CD4-positive, alpha-beta T cell (primary cell): ENCODE data around the gene UBAP2L. TPM values are rescaled to one million over a fixed set of nuclear protein-coding genes. Genes with fewer than 3 reads are reported as not detected.

Experiments
- ATAC-seq: fragments of 200-7000 bp; cut with Tn5 transposase; one replicate; pipeline ENCODE4 v1.10.0; 2022; ENCODE audit warnings: mild to moderate bottlenecking; ENCODE audit not compliant: poor library complexity
- CTCF ChIA-PET: fragments of 350-600 bp; sonication (Branson Sonifier 250); formaldehyde crosslinking; loops from one replicate; lab custom pipeline; 2021; ENCODE audit warnings: antibody characterized with exemption, inconsistent platforms; lab: Charles Lee
- POLR2A ChIA-PET: fragments of 350-600 bp; sonication (Branson Sonifier 250); formaldehyde crosslinking; loops from one replicate; lab custom pipeline; 2021; ENCODE audit warnings: antibody characterized with exemption, inconsistent platforms; lab: Charles Lee
- DNase-seq, 14 experiments: peaks; one replicate each; pipeline ENCODE4 v3.0.0-alpha.2; 2013 to 2020; ENCODE audit warnings: mixed read lengths in 2 of 14
- H3K27ac ChIP-seq, 2 donors: one replicate each; pipeline versions ENCODE4 v1.5.1 to v1.7.0; 2013; ENCODE audit warnings: low read length in 2 of 2, low read depth in 1 of 2, mild to moderate bottlenecking in 1 of 2
- H3K27me3 ChIP-seq, 2 experiments: 1 replicate in 1 of 2; 2 replicates in 1 of 2; pipeline versions ENCODE4 v1.6.1 to v1.7.0; 2013; ENCODE audit warnings: low read length in 2 of 2, control low read depth in 1 of 2, mild to moderate bottlenecking in 1 of 2, moderate library complexity in 1 of 2; ENCODE audit not compliant: insufficient read depth in 2 of 2, control insufficient read depth in 1 of 2
- H3K36me3 ChIP-seq: one replicate; pipeline ENCODE4 v1.6.1; 2013; ENCODE audit warnings: low read length, control low read depth; ENCODE audit not compliant: insufficient read depth
- H3K4me1 ChIP-seq: one replicate; pipeline ENCODE4 v1.6.1; 2013; ENCODE audit warnings: low read length, control low read depth; ENCODE audit not compliant: insufficient read depth
- H3K4me3 ChIP-seq: one replicate; pipeline ENCODE4 v1.5.1; 2013; ENCODE audit warnings: mild to moderate bottlenecking, low read length, moderate library complexity
- H3K9me3 ChIP-seq, 2 experiments: 1 replicate in 1 of 2; 2 replicates in 1 of 2; pipeline versions ENCODE4 v1.6.1 to v1.7.0; 2013; ENCODE audit warnings: low read length in 2 of 2, mild to moderate bottlenecking in 2 of 2, control low read depth in 1 of 2, moderate library complexity in 1 of 2; ENCODE audit not compliant: control insufficient read depth in 1 of 2, insufficient read depth in 1 of 2
- H3K27ac Mint-ChIP-seq: one replicate; pipeline ENCODE4 v1.8.0; 2020; ENCODE audit warnings: mixed read lengths
- H3K27me3 Mint-ChIP-seq: one replicate; pipeline ENCODE4 v1.8.0; 2021; ENCODE audit warnings: mixed read lengths
- H3K36me3 Mint-ChIP-seq: one replicate; pipeline ENCODE4 v1.8.0; 2021; ENCODE audit warnings: low read depth, mixed read lengths
- H3K4me1 Mint-ChIP-seq: one replicate; pipeline ENCODE4 v1.8.0; 2021; ENCODE audit warnings: low read depth, mixed read lengths
- H3K4me3 Mint-ChIP-seq: one replicate; pipeline ENCODE4 v1.8.0; 2020; ENCODE audit warnings: mild to moderate bottlenecking, mixed read lengths
- H3K9me3 Mint-ChIP-seq: one replicate; pipeline ENCODE4 v1.8.0; 2020; ENCODE audit warnings: mixed read lengths
- intact Hi-C, 2 experiments: fragments of 100-400 bp; cut with DNase I in 1 of 2; cut with micrococcal nuclease in 1 of 2; formaldehyde crosslinking; loops; one replicate each; pipeline versions ENCODE4 v1.15.1 to v1.9.0; 2023 to 2025; cut with DNase I, micrococcal nuclease
- total RNA-seq, 174 experiments: library from RNA in 2 of 174; stranded (reverse) in 2 of 174; gene quantifications; one replicate each; pipeline ENCODE4 v1.2.3 and lab custom pipeline; 2021 to 2026
- TF ChIP-seq, protein P1 (sequence below): fragments of 200-600 bp; IDR thresholded peaks from one replicate; pipeline ENCODE4 v1.8.0; 2022; ENCODE audit warnings: antibody characterized with exemption, mild to moderate bottlenecking

UBAP2L gene
- total RNA-seq, 2 experiments from 2014 or later, result 224 to 234 TPM

DNA sequence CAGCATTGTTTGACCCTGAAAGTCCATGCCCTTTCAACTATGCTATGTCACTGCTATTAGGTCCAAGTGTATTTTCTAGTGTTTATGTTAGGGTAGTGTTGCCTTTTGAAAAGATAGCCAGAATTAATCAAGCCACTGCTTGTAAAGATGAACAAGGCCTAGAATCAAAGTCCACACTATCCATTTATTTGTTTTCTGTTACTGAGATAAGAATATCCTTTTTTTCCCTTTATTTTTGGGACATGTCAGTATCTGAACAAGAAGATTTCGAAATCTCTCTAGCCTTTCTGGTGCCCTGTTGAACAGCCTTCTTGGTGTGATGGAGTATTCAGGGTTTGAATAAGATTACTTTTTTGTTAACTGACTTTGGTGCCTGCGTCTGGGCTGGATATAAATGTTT is 16.7 kb downstream of the UBAP2L start:
- Histone ChIP-seq H3K4me3 (no peak overlapping the region), H3K9me3 (no peaks in the 10 kb centered on the region), H3K4me1 (no peaks in the 10 kb centered on the region), H3K27me3 (no peaks in the 10 kb centered on the region), H3K36me3 (peaks cover 89% of the 10 kb centered on the region), H3K27ac (no peak overlapping the region)
- H3K4me1 Mint-ChIP-seq, result peaks cover 36% of the 10 kb centered on the region
- DNase-seq, result no peak
- ChIA-PET POLR2A (no interaction called here), CTCF (no interaction called here)
- intact Hi-C loops, result no loop called here
- no peaks in the 10 kb centered on the region for H3K9me3 Mint-ChIP-seq
- no peaks in the 10 kb centered on the region for H3K27me3 Mint-ChIP-seq
- TF ChIP-seq, protein P1, sequence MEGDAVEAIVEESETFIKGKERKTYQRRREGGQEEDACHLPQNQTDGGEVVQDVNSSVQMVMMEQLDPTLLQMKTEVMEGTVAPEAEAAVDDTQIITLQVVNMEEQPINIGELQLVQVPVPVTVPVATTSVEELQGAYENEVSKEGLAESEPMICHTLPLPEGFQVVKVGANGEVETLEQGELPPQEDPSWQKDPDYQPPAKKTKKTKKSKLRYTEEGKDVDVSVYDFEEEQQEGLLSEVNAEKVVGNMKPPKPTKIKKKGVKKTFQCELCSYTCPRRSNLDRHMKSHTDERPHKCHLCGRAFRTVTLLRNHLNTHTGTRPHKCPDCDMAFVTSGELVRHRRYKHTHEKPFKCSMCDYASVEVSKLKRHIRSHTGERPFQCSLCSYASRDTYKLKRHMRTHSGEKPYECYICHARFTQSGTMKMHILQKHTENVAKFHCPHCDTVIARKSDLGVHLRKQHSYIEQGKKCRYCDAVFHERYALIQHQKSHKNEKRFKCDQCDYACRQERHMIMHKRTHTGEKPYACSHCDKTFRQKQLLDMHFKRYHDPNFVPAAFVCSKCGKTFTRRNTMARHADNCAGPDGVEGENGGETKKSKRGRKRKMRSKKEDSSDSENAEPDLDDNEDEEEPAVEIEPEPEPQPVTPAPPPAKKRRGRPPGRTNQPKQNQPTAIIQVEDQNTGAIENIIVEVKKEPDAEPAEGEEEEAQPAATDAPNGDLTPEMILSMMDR, result no peak
- peak overlapping the region; percentile 9 for H3K27ac Mint-ChIP-seq
- no peak overlapping the region for H3K4me3 Mint-ChIP-seq
- ATAC-seq, result no peak
- peaks cover 93% of the 10 kb centered on the region for H3K36me3 Mint-ChIP-seq

DNA sequence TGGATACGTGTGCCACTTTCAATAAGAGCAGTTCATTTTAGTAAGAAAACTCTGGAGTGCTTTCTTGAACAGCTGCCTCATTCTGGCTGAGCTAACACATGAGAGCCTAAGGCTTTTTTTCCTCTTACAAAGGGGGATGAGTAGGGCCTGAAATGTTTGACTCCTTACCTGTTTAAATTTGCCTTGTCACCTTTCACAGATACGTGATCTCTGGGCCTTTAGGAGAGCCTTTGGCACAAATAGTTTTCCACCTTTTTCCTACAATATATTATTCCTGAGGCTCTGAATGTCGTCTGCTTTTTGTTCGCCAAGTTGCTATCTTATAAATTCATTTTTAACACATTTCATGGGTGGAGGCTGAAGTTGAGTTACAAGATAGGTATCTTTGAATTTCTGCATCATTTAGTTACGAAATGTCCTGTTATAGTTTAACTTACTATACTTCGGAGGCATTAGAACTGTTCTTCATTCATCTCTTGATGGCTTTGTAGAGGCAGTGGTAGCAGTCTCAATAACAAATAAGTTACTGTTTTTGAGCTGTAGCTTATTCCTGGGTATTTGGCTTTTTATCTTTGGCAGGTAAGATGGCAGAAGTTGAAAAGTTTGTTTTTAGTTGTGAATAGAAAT is 17.2 kb downstream of the UBAP2L start:
- H3K27ac ChIP-seq, result no peak overlapping the region
- no peaks in the 10 kb centered on the region for H3K27me3 ChIP-seq
- peaks cover 41% of the 10 kb centered on the region for H3K4me1 Mint-ChIP-seq
- DNase-seq, result no peak
- H3K9me3 ChIP-seq, result no peaks in the 10 kb centered on the region
- no peaks in the 10 kb centered on the region for H3K27me3 Mint-ChIP-seq
- TF ChIP-seq, protein P1, result no peak
- H3K27ac Mint-ChIP-seq, result peak overlapping the region; percentile 9
- H3K4me3 Mint-ChIP-seq, result no peak overlapping the region
- no peaks in the 10 kb centered on the region for H3K9me3 Mint-ChIP-seq
- POLR2A ChIA-PET, result no interaction called here
- CTCF ChIA-PET, result no interaction called here
- intact Hi-C loops, result no loop called here
- H3K36me3 Mint-ChIP-seq, result peaks cover 97% of the 10 kb centered on the region
- H3K4me3 ChIP-seq, result no peak overlapping the region
- ATAC-seq, result no peak
- no peaks in the 10 kb centered on the region for H3K4me1 ChIP-seq
- peaks cover 89% of the 10 kb centered on the region for H3K36me3 ChIP-seq

DNA sequence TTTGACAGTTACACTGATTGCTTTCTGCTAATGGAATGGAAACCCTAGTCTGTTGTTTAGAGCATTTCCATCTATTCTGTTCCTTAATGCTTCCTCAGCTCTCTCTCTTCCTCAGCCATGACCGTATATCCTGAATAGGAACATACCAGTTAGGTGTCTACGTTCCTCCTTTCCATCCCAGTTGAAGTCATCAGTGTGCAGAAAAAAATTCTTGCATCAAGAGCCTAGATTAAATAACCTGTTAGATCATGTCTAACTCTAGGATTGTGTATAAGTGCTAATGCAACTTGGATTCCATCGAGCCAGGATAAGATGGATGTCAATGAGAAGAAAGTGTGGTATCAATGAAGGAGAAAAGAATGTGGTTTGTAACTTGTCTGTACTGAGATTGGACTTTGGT is 18.7 kb downstream of the UBAP2L start:
- Histone ChIP-seq H3K9me3 (no peaks in the 10 kb centered on the region), H3K4me3 (no peak overlapping the region), H3K36me3 (peaks cover 92% of the 10 kb centered on the region), H3K27me3 (no peaks in the 10 kb centered on the region), H3K27ac (no peak overlapping the region), H3K4me1 (no peaks in the 10 kb centered on the region)
- H3K36me3 Mint-ChIP-seq, result peaks cover 100% of the 10 kb centered on the region
- no peak overlapping the region for H3K4me3 Mint-ChIP-seq
- intact Hi-C loops, result no loop called here
- CTCF ChIA-PET, result no interaction called here
- no peaks in the 10 kb centered on the region for H3K27me3 Mint-ChIP-seq
- no peaks in the 10 kb centered on the region for H3K9me3 Mint-ChIP-seq
- POLR2A ChIA-PET, result no interaction called here
- DNase-seq, result no peak
- peak overlapping the region; percentile 80 for H3K27ac Mint-ChIP-seq
- TF ChIP-seq, protein P1, result no peak
- peaks cover 44% of the 10 kb centered on the region for H3K4me1 Mint-ChIP-seq
- ATAC-seq, result no peak
